Measurements from ENCODE around the gene ZNF184.
A peak's percentile ranks its signal among the peaks of the same experiment; 100 is the strongest.

The ZNF184 gene

GRCh38 chr6:27472617-27473400, at the start of gene ZNF184:
Gene ZNF184, minus strand, starts transcription at chr6:27473105. Its CDS starts 811 bp downstream, at chr6:27472294.
- peak; percentile 81 for DNase-seq (ENCODE audit: low read depth)

GRCh38 chr6:27518881-27519795, 46.2 kb upstream of the ZNF184 start:
- DNase-seq (ENCODE audit: low read depth), result peak; percentile 64

- DNase-seq (ENCODE audit: low read depth), result no peak
Measured at GRCh38 chr6:27517928-27518787, 45.3 kb upstream of the ZNF184 start.

GRCh38 chr6:27517238-27517637, 44.3 kb upstream of the ZNF184 start:
- DNase-seq (ENCODE audit: low read depth), result no peak

DNA sequence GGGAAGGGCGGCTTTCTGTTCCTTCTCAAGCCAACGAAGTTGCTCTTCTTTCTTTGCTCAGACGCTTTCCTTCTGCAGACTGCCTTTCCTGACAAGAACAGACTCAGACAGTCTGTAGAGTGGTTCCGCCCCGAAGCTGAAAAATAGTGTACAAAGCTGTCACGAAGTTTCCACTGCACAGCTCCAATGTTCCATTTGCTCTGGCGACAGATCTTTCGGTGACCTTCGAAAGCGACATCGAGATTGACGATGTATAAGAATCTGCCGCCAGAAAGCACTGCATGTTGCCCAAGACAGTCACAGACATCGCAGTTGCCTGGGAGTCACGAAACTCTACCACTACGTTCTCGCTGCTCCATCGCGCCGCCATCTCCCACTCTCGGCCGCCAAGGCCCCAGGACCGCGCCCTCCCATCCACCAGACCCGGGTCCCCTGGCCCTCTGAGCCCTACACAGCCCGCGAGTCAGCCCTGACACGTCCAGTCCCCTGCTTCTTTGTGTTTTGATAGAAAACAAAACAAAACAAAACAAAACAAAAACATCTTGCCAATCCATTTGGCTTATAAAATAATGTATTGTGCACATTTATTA, 42.1 kb upstream of the ZNF184 start:
- no peak for DNase-seq (ENCODE audit: low read depth)

DNA sequence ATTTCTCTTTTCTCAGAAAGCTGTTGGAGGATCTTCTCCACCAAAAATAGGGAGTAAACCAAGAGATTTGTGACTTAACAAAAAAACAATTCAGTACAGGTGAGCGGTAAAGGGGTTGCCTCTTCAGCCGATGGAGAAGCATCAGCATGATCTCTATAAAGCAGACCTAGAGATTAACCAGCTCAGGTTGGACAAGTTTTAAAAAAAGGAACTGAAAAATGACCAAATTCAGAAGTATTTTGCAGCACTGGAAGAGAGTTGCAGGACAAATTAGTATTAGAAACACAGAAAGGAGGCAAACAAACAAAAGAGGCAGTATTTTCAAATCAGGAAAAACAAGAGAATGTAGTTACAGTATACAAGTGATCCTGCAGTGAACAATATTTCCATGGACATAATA, 39.6 kb upstream of the ZNF184 start:
- DNase-seq (ENCODE audit: low read depth), result no peak

DNA sequence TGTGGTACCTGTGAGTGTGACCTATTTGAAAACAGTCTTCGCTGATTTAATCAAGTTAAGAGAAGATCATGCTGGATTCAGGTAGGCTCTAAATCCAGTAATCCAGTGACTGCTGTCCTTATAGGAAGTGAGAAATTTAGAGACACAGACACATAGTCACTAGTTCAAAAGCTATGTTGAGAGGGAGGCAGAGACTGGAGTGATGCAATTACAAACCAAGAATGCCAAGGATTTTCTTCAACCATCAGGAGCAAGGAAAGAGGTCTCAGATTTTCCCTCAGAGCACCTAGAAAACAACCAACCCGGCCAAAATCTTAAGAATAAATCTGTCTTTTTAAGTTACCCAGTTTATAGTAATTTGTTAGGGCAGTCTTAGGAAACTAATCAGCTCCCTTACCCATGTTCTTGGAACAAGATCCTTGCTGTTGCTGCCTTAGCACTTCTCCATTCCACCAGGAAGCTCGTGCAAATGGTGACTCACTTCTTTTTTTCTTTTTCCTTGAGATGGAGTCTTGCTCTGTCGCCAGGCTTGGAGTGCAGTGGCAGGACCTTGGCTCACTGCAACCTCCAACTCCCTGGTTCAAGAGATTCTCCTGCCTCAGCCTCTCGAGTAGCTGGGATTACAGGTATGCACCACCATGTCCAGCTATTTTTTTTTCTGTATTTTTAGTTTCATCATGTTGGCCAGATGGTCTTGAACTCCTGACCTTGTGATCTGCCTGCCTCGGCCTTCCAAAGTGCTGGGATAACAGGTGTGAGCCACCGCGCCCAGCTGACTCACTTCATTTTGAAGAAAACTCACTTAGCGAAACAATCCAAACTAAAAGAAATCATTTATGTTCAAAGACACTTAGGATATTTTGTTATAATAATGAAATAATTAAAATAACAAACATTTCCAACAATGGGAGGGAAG, 34.4 kb upstream of the ZNF184 start:
- DNase-seq (ENCODE audit: low read depth), result no peak

DNA sequence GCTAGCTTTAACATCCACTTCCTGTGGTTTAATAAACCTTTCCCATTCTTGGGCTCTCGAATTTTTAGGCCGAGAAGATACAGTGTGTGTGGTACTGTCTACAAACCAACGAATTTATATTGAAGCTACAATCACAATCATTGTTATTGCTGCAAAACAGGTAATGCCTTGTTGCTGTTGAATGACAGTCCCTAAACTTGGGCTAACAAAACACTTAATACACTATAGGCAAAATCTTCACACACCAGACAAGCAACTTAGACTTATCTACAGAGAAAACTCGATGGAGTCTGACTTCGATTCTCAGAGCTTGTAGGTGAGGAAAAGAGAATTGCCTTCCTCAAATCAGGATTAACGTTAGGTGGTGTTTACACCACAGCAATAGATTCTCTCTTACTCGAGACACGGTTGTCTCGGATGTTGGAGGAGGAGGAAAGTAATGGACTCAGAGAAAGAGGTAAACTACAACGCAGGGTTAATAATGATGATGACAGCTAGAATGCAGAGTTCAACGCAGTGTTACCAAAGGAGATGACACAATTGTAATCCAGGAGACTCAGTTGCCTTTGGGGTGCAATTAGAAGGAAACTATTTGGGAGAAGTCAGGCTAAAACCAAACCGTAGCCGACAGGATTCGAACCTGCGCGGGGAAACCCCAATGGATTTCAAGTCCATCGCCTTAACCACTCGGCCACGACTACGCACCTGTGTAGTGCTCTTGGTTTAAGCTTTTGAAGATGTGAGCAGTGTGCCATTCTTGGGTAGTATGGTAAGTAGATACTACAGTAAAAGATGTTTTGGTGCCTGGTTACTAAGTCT, 32.5 kb upstream of the ZNF184 start:
- peak; percentile 60 for DNase-seq (ENCODE audit: low read depth)

GRCh38 chr6:27503436-27504030, 30.6 kb upstream of the ZNF184 start:
- peak; percentile 79 for DNase-seq (ENCODE audit: low read depth)

GRCh38 chr6:27502508-27503435, 29.9 kb upstream of the ZNF184 start:
- peak; percentile 77 for DNase-seq (ENCODE audit: low read depth)

- DNase-seq (ENCODE audit: low read depth), result no peak
Measured at GRCh38 chr6:27501187-27501586, 28.3 kb upstream of the ZNF184 start.

DNA sequence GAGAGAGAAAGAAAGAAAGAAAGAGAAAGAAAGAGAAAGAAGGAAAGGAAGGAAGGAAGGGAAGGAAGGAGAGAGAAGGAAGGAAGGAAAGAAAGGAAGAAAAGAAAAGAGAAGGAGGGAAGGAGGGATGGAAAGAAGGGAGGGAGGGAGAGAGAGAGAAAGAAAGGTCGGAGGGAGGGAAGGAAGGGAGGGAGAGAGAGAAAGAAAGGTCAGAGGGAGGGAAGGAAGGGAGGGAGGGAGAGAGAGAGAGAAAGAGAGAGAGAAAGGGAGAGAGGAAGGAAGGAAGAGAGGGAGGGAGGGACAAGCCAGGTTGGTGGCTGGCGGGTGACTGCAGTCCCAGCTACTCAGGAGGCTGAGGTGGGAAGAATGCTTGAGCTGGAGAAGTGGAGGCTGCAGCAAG, 27.3 kb upstream of the ZNF184 start:
- no peak for DNase-seq (ENCODE audit: low read depth)

DNA sequence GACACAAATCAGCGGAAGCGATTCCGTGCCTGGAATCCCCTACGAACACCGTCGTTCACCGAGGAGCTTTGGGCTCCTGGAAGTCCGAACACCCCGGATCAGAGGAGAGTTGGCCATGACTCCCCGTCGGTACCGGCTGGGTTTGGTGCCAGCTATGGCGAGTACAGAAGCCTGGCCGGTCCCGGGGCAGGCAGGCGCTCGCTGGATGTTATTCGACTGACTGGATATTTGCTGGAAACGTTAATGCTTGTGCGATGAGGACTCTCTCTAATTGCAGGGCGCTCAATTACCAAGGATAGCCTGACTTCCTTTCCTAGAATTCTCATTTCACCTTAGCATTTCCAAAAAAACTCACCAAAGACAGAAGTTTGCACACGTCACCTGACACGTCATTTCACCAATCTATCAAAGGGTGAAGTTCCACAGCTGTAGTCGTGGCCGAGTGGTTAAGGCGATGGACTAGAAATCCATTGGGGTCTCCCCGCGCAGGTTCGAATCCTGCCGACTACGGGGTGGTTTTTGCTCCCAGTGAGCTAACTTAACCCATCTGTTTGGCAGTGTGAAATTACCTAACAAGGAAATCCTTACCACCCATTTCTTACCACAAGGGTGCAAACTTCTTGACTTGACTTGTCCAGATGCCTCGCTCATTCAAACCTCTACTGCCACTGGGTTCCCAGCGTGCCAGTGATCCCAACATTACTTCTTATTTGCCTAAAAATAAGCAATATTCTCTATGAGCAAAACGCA, 22.7 kb upstream of the ZNF184 start:
- peak; percentile 79 for DNase-seq (ENCODE audit: low read depth)

- DNase-seq (ENCODE audit: low read depth), result no peak
Measured at GRCh38 chr6:27494987-27495385, 22.1 kb upstream of the ZNF184 start.

- DNase-seq (ENCODE audit: low read depth), result no peak
Measured at GRCh38 chr6:27494103-27494502, 21.2 kb upstream of the ZNF184 start.

DNA sequence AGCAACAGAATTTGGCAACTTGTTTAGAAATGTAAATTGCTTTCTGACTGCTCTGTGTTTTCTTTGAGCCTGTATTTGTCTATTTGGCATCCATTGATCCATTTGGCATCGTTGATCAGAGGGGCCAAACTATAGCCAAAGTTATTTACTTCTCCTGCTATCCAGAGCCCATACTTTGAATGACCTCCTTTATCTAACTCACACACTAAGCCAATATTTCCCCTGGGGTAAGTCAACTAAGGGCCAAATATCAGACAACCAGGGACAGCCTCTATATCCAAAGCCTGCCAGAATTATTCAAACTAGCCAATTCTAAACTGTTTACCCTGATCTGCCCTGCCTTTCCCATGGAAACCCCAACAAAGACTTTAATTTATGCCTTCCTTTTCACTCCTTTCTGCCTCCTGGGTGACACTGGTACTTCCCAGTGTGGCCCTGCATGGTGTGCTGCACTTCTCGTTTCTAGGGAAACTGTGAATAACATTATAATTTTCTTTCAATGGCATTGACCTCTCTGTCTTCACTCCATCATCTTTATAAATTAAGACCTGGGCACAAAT, 19.8 kb upstream of the ZNF184 start:
- no peak for DNase-seq (ENCODE audit: low read depth)

Measured in activated T-cell treated with anti-CD3 and anti-CD28 coated beads for 24 hours (primary cell).